ENCODE measurements around the gene DLL1.
"Not testable (repeated sequence)": the region's sequence is repeated elsewhere in the genome, so short reads cannot be mapped to it uniquely, and the experiment has no call there.

DLL1 gene

GRCh38 chr6:170290296-170291128 lies at the start of gene DLL1:
Gene DLL1, minus strand, starts transcription at chr6:170291078. Its CDS starts 939 bp downstream, at chr6:170290139.
- DNase-seq (ENCODE audit: low read depth), result no peak

- DNase-seq (ENCODE audit: low read depth), result not testable (repeated sequence)
Observed at GRCh38 chr6:170335199-170335598, 44.3 kb upstream of the DLL1 start.

- DNase-seq (ENCODE audit: low read depth), result no peak
Observed at GRCh38 chr6:170329321-170329720, 38.4 kb upstream of the DLL1 start.

- DNase-seq (ENCODE audit: low read depth), result no peak
Observed at GRCh38 chr6:170317718-170318117, 26.8 kb upstream of the DLL1 start.

GRCh38 chr6:170317076-170317475 lies 26.2 kb upstream of the DLL1 start:
- DNase-seq (ENCODE audit: low read depth), result no peak

- no peak for DNase-seq (ENCODE audit: low read depth)
Observed at GRCh38 chr6:170316071-170316470, 25.2 kb upstream of the DLL1 start.

GRCh38 chr6:170314983-170315382 lies 24.1 kb upstream of the DLL1 start:
- DNase-seq (ENCODE audit: low read depth), result no peak

- no peak for DNase-seq (ENCODE audit: low read depth)
Observed at GRCh38 chr6:170313716-170314295, 22.9 kb upstream of the DLL1 start.

GRCh38 chr6:170312876-170313275 lies 22.0 kb upstream of the DLL1 start:
- DNase-seq (ENCODE audit: low read depth), result no peak

GRCh38 chr6:170311696-170312095 lies 20.8 kb upstream of the DLL1 start:
- no peak for DNase-seq (ENCODE audit: low read depth)

- DNase-seq (ENCODE audit: low read depth), result no peak
Observed at GRCh38 chr6:170308761-170309160, 17.9 kb upstream of the DLL1 start.

GRCh38 chr6:170307080-170307545 lies 16.2 kb upstream of the DLL1 start:
- DNase-seq (ENCODE audit: low read depth), result no peak

- DNase-seq (ENCODE audit: low read depth), result peak; percentile 68
Observed at GRCh38 chr6:170306324-170307079, 15.6 kb upstream of the DLL1 start, which contains the start of gene FAM120B. Gene FAM120B, plus strand, starts transcription at chr6:170306758. Its CDS starts 10,633 bp downstream, at chr6:170317391.

GRCh38 chr6:170305805-170306323 lies 15.0 kb upstream of the DLL1 start:
- DNase-seq (ENCODE audit: low read depth), result no peak

- DNase-seq (ENCODE audit: low read depth), result no peak
Observed at GRCh38 chr6:170301184-170301583, 10.3 kb upstream of the DLL1 start.

GRCh38 chr6:170298688-170299087 lies 7.8 kb upstream of the DLL1 start:
- DNase-seq (ENCODE audit: low read depth), result no peak

- DNase-seq (ENCODE audit: low read depth), result no peak
Observed at GRCh38 chr6:170297576-170298330, 6.9 kb upstream of the DLL1 start.

GRCh38 chr6:170296746-170297575 lies 6.1 kb upstream of the DLL1 start:
- no peak for DNase-seq (ENCODE audit: low read depth)

- DNase-seq (ENCODE audit: low read depth), result no peak
Observed at GRCh38 chr6:170296423-170296745, 5.5 kb upstream of the DLL1 start.

- no peak for DNase-seq (ENCODE audit: low read depth)
Observed at GRCh38 chr6:170295510-170296422, 4.9 kb upstream of the DLL1 start.
